ENCODE measurements around the gene TXNRD1.

GRCh38 chr12:104353012-104353981 lies 137.7 kb downstream of the TXNRD1 start:
- TF ChIP-seq POLR2AphosphoS5 (IDR thresholded peaks at IDR 0.05; ENCODE audit: low read depth, low read length) (no peak), TAF1 (IDR thresholded peaks at IDR 0.05; ENCODE audit: borderline replicate concordance, insufficient read depth, low read length) (no peak), REST (IDR thresholded peaks at IDR 0.05; ENCODE audit: insufficient read depth in 1 of 2, low read depth in 2 of 2, low read length in 2 of 2) (no peak), SIN3A (IDR thresholded peaks at IDR 0.05; ENCODE audit: borderline replicate concordance, insufficient read depth, low read length) (no peak), FOXP2 (optimal IDR thresholded peaks at IDR 0.05; ENCODE audit: borderline replicate concordance, extremely low read depth, extremely low read length, insufficient read depth) (no peak)

Measured in PFSK-1 (cell line).